Measurements from ENCODE around the gene PPP1R13B. TPM values are rescaled to one million over a fixed set of nuclear protein-coding genes. Genes with fewer than 3 reads are reported as not detected.

PPP1R13B gene
- total RNA-seq, 3 donors from 2014 or later: 49.6 to 65.5 (median 52.1) TPM

DNA sequence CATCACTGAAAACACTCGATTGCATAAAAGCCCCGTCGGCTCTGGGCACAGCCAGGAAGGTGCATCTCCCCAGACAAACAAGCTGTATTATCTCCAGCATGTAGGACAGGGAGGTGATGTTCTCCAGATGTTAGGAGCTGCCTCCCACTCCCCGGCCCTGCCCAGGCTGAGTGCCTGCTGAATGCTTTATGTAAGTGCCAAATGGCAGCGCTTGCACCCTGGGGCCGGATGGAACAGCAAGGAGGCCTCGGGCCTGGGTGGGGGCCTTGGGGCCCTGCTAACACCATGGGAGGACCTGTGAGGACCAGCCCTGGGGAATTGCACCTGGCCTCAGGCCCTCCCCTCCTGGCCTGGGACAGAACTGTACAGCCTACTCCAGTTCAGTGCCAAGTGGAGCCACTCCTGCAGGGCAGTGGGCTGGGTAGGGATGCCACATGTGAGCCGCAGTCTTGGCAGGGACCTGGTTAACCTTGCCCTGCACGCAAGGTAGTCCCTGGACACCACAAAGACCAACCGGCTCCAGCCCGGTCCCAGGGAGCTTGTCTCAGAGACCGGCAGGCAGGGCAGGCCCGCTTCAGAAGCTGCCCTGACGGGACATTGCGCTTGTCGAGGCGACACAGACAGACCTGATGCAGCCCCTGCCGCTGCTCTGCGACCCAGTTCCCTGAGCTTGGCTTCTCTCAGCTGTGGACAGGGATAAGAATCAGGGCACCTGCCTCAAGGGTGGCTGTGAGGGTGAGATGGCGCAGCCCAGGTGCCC is 35.3 kb upstream of the PPP1R13B start:
- Histone ChIP-seq H3K36me3 (ENCODE audit: low read depth) (no peaks in the 10 kb centered on the region), H3K4me3 (no peak overlapping the region), H3K4me1 (ENCODE audit: low read depth) (peaks cover 49% of the 10 kb centered on the region), H3K9me3 (no peaks in the 10 kb centered on the region)
- DNase-seq: no peak
- TF ChIP-seq, protein P1, sequence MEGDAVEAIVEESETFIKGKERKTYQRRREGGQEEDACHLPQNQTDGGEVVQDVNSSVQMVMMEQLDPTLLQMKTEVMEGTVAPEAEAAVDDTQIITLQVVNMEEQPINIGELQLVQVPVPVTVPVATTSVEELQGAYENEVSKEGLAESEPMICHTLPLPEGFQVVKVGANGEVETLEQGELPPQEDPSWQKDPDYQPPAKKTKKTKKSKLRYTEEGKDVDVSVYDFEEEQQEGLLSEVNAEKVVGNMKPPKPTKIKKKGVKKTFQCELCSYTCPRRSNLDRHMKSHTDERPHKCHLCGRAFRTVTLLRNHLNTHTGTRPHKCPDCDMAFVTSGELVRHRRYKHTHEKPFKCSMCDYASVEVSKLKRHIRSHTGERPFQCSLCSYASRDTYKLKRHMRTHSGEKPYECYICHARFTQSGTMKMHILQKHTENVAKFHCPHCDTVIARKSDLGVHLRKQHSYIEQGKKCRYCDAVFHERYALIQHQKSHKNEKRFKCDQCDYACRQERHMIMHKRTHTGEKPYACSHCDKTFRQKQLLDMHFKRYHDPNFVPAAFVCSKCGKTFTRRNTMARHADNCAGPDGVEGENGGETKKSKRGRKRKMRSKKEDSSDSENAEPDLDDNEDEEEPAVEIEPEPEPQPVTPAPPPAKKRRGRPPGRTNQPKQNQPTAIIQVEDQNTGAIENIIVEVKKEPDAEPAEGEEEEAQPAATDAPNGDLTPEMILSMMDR (IDR thresholded peaks at IDR 0.05): no peak
- ATAC-seq: no peak
- intact Hi-C loops (cut with DNase I, micrococcal nuclease): no loop called here

DNA sequence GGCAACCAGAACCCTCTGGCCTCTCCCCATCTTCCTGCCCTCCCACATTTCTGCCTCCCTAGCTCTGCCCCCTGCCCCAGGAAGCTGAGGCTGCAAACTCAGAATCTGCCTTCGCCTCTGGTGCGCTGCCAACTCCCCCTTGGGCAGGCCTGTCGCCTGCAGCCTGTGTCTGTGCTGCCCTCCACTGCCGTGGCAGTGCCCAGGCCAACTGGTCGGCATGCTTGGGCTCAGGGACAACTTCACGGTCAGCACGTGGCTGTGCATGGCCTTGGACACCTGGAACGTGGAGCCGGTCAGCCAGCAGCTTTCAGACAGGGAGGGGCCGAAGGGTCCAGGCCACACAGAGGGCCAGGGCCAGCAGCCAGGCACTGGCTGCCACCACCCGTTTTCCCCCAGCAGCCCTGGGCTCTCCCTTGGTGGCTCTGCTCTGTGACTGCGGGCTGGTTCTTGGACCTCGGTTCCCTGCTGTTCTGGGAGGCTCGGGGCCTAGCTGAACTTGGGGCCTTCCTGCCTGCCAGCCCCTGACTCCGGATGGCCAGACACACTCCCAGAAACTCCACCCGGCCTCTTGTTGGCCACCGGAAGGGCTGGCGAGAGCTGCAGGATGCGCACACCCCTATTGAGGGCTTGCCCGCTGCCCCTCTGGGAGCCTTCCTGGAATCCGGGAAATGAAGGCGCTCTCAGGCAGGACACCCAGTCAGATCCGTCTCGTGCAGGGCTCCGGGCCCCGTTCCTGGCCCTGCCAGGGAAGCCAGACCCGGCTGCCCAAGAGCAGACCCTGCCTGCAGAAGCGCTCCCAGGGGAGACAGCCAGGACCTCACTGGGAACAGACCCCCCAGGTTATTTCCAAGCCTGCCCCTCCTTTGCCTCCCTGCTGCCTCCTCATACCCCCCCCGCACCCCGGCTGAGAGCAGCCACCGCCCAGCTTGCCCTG is 34.2 kb upstream of the PPP1R13B start:
- DNase-seq: no peak
- Histone ChIP-seq H3K4me1 (ENCODE audit: low read depth) (peaks cover 41% of the 10 kb centered on the region), H3K36me3 (ENCODE audit: low read depth) (no peaks in the 10 kb centered on the region), H3K4me3 (no peak overlapping the region), H3K9me3 (no peaks in the 10 kb centered on the region)
- TF ChIP-seq, protein P1 (IDR thresholded peaks at IDR 0.05): no peak
- intact Hi-C loops (cut with DNase I, micrococcal nuclease): no loop called here
- no peak for ATAC-seq

DNA sequence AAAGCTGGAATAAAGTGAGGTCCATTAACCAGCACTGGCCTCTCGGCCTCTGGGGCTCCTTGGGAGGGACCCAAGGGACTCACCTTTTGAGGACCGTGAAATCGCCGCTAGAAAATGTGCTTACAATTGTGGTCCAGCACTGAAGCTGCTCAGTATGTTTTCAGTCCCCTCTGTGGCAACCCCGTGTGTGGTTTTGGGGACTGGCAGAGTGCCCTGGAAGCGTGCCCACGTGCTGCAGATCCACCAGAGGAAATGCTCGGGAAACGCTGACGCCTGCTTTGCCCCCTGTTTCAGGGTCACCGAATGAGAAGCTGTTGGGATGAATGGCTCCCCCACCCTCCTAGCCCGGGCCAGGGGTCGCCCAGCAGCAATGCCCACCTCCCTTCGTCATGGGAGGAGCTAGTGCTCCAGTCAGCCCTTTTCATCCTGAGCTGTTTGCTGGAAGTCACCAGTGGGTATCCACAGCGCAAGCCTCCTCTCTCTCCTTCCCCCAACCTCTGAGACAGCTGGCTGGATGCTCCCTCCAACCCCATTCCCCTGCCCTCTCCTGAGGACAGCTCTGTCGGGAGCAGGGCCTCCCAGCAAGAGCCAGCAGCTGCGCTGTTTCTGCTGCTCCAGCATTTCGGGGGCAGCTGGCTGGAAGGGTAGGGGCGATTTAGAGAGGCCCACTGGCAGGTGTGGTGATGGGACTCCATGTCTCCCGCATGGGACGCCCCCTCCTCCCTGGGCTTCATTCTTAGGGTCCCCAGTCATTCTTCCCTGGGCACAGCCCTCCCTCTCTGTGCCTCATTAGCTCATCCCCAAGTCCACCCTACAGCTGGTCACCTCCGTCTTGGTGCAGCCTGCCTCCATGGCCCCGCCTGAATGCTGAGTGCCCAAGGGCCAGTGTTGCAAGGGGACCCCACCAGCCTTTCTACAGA is 33.2 kb upstream of the PPP1R13B start:
- Histone ChIP-seq H3K36me3 (ENCODE audit: low read depth) (no peaks in the 10 kb centered on the region), H3K4me1 (ENCODE audit: low read depth) (peaks cover 41% of the 10 kb centered on the region), H3K9me3 (no peaks in the 10 kb centered on the region), H3K4me3 (no peak overlapping the region)
- intact Hi-C loops (cut with DNase I, micrococcal nuclease): no loop called here
- ATAC-seq (peak; percentile 27), DNase-seq (peak; percentile 72 to 87 (median 80))
- TF ChIP-seq, protein P1 (IDR thresholded peaks at IDR 0.05): no peak

GRCh38 chr14:103879570-103880347 is 32.4 kb upstream of the PPP1R13B start:
- H3K36me3 ChIP-seq (ENCODE audit: low read depth): no peaks in the 10 kb centered on the region
- H3K4me1 ChIP-seq (ENCODE audit: low read depth): peaks cover 41% of the 10 kb centered on the region
- no peak overlapping the region for H3K4me3 ChIP-seq
- DNase-seq (peak; percentile 87 to 90 (median 88)), ATAC-seq (peak; percentile 95)
- TF ChIP-seq, protein P1 (IDR thresholded peaks at IDR 0.05): no peak
- no peaks in the 10 kb centered on the region for H3K9me3 ChIP-seq
- intact Hi-C loops (cut with DNase I, micrococcal nuclease): no loop called here

Measured in mucosa of descending colon (tissue), 3 donors.